ENCODE measurements around the gene PRKAR2B. TPM values are rescaled to one million over a fixed set of nuclear protein-coding genes. Genes with fewer than 3 reads are reported as not detected.
"Not testable (repeated sequence)": the region's sequence is repeated elsewhere in the genome, so short reads cannot be mapped to it uniquely, and the experiment has no call there.

The PRKAR2B gene
- total RNA-seq, 1 experiment from 2014 or later, result 22.9 TPM

GRCh38 chr7:107036535-107036934, 8.0 kb upstream of the PRKAR2B start:
- Histone ChIP-seq H3K36me3 (replicated peaks; ENCODE audit: control insufficient read depth, insufficient read depth, low read length) (no peaks in the 10 kb centered on the region), H3K27me3 (ENCODE audit: control insufficient read depth, insufficient read depth, low read length) (no peaks in the 10 kb centered on the region), H3K4me3 (ENCODE audit: insufficient read depth, low read depth, low read length) (no peak overlapping the region)
- no peak for DNase-seq

DNA sequence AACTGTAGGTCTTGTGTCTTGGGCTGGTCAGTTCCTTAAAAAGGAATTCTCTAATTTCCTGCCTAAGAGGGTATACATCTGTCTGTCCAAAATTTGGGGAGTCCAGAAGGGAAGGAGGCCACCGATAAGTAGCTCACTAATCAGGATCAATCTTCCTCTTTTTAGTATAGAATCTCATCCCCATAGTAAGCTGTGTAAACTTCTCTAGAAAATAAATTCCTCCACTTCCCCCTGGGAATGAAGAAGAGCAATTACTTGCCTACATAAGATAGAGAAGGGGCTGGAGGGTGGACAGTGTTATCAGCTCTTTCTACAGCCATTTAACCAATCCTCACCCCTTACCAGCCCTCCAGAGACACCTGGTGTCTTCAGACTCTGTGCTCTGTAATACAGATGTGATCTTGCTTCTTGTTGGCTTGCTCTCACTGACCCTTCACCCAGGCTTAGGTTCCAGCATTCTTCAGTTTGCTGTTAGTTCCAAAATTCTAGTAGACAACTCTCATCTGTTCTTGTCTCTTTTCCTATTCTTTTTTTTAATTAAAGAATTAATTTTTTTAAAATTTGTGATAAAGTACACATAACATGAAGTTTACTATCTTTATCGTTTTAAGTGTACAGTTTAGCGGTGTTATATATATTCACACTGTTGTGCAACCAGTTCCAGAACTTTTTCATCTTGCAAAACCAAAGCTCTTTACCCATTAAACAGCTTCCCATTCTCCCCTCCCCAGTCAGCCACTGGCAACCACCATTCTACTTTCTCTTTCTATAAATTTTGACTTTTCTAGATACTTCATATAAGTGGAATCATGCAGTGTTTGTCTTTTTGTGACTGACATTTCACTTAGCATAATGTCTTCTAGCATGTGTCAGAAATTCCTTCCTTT, 6.5 kb upstream of the PRKAR2B start:
- Histone ChIP-seq H3K4me3 (ENCODE audit: insufficient read depth, low read depth, low read length) (no peak overlapping the region), H3K27me3 (ENCODE audit: control insufficient read depth, insufficient read depth, low read length) (no peaks in the 10 kb centered on the region), H3K36me3 (replicated peaks; ENCODE audit: control insufficient read depth, insufficient read depth, low read length) (no peaks in the 10 kb centered on the region)
- no peak for DNase-seq

GRCh38 chr7:107039199-107039900, 5.2 kb upstream of the PRKAR2B start:
- Histone ChIP-seq H3K36me3 (replicated peaks; ENCODE audit: control insufficient read depth, insufficient read depth, low read length) (no peaks in the 10 kb centered on the region), H3K27me3 (ENCODE audit: control insufficient read depth, insufficient read depth, low read length) (no peaks in the 10 kb centered on the region), H3K4me3 (ENCODE audit: insufficient read depth, low read depth, low read length) (no peak overlapping the region)
- DNase-seq, result no peak

GRCh38 chr7:107041097-107041496, 3.4 kb upstream of the PRKAR2B start:
- Histone ChIP-seq H3K27me3 (ENCODE audit: control insufficient read depth, insufficient read depth, low read length) (peaks cover 4% of the 10 kb centered on the region), H3K4me3 (ENCODE audit: insufficient read depth, low read depth, low read length) (no peak overlapping the region), H3K36me3 (replicated peaks; ENCODE audit: control insufficient read depth, insufficient read depth, low read length) (no peaks in the 10 kb centered on the region)
- DNase-seq, result no peak

GRCh38 chr7:107041764-107042163, 2.7 kb upstream of the PRKAR2B start:
- not testable (repeated sequence) for H3K36me3 ChIP-seq (replicated peaks; ENCODE audit: control insufficient read depth, insufficient read depth, low read length); DNase-seq; H3K27me3 ChIP-seq (ENCODE audit: control insufficient read depth, insufficient read depth, low read length); H3K4me3 ChIP-seq (ENCODE audit: insufficient read depth, low read depth, low read length)

- not testable (repeated sequence) for H3K36me3 ChIP-seq (replicated peaks; ENCODE audit: control insufficient read depth, insufficient read depth, low read length); DNase-seq; H3K4me3 ChIP-seq (ENCODE audit: insufficient read depth, low read depth, low read length); H3K27me3 ChIP-seq (ENCODE audit: control insufficient read depth, insufficient read depth, low read length)
Observed at GRCh38 chr7:107042326-107042910, 2.1 kb upstream of the PRKAR2B start.

DNA sequence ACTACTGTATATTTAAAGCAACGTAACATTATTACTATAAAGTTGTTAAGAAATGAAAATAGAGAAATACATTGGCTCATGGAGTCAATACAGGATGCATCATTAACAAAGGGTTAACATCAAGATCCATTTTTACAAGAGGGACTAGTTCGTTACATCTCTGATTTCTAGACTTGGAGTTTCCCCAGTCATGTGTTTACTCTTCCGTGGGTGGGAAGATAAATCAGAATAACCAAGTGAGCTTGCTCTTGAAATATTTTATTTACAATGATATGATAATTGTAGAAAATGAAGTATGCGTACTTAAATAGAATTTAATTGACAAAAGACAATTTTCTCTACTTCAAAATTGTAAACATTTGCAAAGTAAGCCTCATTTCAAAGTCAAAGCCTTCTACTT, 1.0 kb upstream of the PRKAR2B start:
- no peak for DNase-seq
- no peaks in the 10 kb centered on the region for H3K36me3 ChIP-seq (replicated peaks; ENCODE audit: control insufficient read depth, insufficient read depth, low read length)
- H3K4me3 ChIP-seq (ENCODE audit: insufficient read depth, low read depth, low read length), result no peak overlapping the region
- peaks cover 4% of the 10 kb centered on the region for H3K27me3 ChIP-seq (ENCODE audit: control insufficient read depth, insufficient read depth, low read length)

GRCh38 chr7:107043921-107044346, 571 bp upstream of the PRKAR2B start:
- Histone ChIP-seq H3K4me3 (ENCODE audit: insufficient read depth, low read depth, low read length) (peak overlapping the region; percentile 42), H3K36me3 (replicated peaks; ENCODE audit: control insufficient read depth, insufficient read depth, low read length) (no peaks in the 10 kb centered on the region), H3K27me3 (ENCODE audit: control insufficient read depth, insufficient read depth, low read length) (peaks cover 4% of the 10 kb centered on the region)
- no peak for DNase-seq

- no peaks in the 10 kb centered on the region for H3K36me3 ChIP-seq (replicated peaks; ENCODE audit: control insufficient read depth, insufficient read depth, low read length)
- peak; percentile 59 for DNase-seq
- H3K27me3 ChIP-seq (ENCODE audit: control insufficient read depth, insufficient read depth, low read length), result peaks cover 4% of the 10 kb centered on the region
- peak overlapping the region; percentile 83 for H3K4me3 ChIP-seq (ENCODE audit: insufficient read depth, low read depth, low read length)
Observed at GRCh38 chr7:107045195-107045960, 873 bp downstream of the PRKAR2B start.

DNA sequence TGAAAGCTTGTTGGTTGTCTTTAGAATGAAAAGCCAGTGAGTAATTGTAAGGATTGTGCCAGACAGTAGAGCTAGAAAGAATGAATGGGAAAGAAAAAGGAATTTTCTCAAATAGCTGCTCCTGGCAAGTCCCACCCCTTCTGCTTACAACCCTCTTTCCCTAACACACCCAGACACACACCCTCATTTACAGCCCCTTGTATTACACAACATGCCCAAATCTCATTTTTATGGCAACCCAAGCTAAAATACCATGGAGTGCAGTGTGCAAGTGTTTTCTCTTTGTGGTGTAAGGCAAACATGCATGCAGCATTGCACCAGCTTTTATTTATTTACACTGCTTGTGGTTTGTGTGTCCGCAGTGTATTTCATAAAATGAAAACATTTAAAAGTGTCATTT, 1.5 kb downstream of the PRKAR2B start:
- H3K4me3 ChIP-seq (ENCODE audit: insufficient read depth, low read depth, low read length), result no peak overlapping the region

GRCh38 chr7:107046491-107047259, 2.2 kb downstream of the PRKAR2B start:
- H3K36me3 ChIP-seq (replicated peaks; ENCODE audit: control insufficient read depth, insufficient read depth, low read length), result no peaks in the 10 kb centered on the region

More for the DNA sequence above, 1.5 kb downstream of the PRKAR2B start:
- Histone ChIP-seq H3K36me3 (replicated peaks; ENCODE audit: control insufficient read depth, insufficient read depth, low read length) (no peaks in the 10 kb centered on the region), H3K27me3 (ENCODE audit: control insufficient read depth, insufficient read depth, low read length) (peaks cover 4% of the 10 kb centered on the region)
- DNase-seq, result peak; percentile 16

DNA sequence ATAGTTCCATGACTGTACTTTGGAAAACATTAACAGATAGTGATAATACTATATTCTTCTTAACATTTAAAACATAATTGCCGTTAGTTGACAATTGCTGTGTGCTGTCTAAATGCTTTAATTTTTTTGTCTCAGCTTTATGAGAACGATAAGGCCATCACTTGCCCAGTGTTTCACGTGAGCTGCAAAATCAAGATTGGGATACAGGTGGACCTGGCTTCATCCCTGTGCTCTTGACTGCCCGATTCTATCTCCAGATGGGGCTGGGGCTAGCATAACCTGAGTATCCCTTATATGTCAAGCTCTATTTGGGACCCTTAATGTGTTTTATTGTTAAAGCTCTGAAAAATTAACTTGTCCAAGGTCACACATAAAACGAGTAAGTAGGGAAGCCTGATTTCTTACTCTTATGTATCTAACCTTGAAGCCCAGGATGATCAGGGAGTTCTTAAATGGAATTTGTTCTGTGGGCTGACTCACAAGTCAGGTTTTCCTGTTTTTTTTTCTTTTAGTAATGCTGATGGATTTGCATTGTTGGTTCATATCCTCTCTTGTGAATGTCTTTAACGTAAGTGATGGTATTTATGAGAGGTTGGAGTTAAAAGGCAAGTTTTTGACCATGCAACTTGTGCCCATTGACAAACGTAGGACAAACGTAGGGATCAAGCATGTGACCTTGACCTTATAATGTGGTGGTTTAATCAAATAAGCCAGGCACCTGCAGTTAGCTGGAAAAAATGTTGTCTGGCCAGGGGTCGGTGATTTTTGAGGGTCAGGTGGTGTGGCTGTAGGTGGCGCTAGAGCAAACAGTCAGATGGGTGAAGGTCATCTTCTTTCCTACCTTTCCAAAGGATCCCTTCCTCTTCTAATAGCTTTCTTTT, 3.6 kb downstream of the PRKAR2B start:
- H3K36me3 ChIP-seq (replicated peaks; ENCODE audit: control insufficient read depth, insufficient read depth, low read length), result no peaks in the 10 kb centered on the region
- peaks cover 4% of the 10 kb centered on the region for H3K27me3 ChIP-seq (ENCODE audit: control insufficient read depth, insufficient read depth, low read length)
- peak; percentile 64 for DNase-seq
- no peak overlapping the region for H3K4me3 ChIP-seq (ENCODE audit: insufficient read depth, low read depth, low read length)

More at GRCh38 chr7:107046491-107047259, 2.2 kb downstream of the PRKAR2B start:
- peaks cover 4% of the 10 kb centered on the region for H3K27me3 ChIP-seq (ENCODE audit: control insufficient read depth, insufficient read depth, low read length)
- DNase-seq, result no peak
- no peak overlapping the region for H3K4me3 ChIP-seq (ENCODE audit: insufficient read depth, low read depth, low read length)
